ENCODE data around the gene TEX11.
"Not testable (repeated sequence)": the region's sequence is repeated elsewhere in the genome, so short reads cannot be mapped to it uniquely, and the experiment has no call there.

TEX11 gene

GRCh38 chrX:70754169-70754848 lies 154.2 kb downstream of the TEX11 start:
- DNase-seq: no peak

DNA sequence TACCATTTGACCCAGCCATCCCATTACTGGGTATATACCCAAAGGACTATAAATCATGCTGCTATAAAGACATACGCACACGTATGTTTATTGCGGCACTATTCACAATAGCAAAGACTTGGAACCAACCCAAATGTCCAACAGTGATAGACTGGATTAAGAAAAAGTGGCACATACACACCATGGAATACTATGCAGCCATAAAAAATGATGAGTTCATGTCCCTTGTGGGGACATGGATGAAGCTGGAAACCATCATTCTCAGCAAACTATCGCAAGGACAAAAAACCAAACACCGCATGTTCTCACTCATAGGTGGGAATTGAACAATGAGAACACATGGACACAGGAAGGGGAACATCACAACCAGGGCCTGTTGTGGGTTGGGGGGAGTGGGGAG lies 174.7 kb downstream of the TEX11 start:
- not testable (repeated sequence) for DNase-seq

DNA sequence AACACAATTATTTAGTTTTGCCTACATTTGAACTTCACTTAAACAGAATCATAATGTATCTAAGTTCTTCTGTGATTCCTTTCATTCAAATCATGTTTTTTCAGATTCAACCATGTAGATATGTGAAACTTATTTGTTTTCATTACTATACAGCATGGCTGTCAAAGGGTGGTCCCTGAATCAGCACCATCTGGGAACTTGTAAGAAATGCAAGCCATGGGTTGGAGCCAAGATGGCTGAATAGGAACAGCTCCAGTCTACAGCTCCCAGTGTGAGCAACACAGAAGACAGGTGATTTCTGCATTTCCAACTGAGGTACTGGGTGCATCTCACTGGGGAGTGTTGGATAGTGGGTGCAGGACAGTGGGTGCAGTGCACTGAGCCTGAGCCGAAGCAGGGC lies 180.6 kb downstream of the TEX11 start:
- not testable (repeated sequence) for DNase-seq

DNA sequence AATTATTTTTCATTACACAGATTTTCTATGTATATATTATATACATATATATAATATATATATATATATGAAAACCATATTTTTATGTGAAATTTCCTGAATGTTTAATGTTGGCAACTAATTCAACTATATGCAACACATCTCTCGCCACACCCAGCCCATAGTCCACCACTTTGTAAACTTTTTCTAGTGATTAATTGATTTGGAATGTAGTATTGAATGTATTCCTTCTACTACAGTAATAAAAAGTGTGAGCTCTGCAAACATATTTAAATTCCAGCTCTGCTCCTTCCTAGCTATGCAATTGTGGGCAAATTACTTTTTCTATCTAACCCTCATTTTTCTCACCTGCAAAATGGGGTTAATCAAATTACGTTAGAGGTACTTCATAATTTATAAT lies 187.8 kb downstream of the TEX11 start:
- no peak for DNase-seq

DNA sequence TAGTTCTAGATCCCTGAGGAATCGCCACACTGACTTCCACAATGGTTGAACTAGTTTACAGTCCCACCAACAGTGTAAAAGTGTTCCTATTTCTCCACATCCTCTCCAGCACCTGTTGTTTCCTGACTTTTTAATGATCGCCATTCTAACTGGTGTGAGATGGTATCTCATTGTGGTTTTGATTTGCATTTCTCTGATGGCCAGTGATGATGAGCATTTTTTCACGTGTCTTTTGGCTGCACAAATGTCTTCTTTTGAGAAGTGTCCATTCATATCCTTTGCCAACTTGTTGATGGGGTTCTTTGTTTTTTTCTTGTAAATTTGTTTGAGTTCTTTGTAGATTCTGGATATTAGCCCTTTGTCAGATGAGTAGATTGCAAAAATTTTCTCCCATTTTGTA lies 197.2 kb downstream of the TEX11 start:
- DNase-seq: not testable (repeated sequence)

DNA sequence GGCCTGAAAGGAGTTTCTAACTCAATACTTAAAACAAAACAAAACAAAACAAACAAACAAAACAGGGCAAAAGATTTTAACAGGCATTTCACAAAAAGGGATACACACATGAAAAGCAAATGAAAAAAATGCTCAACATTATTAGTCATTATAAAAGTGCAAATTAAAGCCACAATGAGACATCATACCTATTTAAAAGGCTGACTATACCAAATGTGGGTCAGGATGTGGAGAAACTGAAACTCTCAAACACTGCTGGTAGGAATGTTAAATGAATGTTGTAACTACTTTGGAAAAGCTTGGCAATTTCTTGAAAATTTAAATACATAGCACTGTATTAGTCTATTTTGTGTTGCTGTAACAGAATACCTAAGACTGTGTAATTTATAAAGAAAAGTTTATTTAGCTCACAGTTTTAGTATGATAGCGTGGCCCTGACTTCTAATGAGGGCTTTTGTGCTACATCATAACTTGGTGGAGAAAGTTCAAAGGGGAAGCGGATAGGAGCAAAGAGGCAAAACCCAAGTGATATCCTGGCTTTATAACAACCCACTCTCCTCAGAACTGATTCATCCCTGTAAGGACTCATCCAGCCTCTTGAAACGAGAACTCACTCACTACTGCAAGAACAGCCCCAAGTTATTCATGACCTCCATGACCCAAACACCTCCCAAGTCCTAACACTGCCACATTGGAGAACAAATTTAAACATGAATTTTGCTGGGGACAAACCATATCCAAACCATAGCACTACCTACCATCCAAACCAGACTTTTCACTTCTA lies 214.0 kb downstream of the TEX11 start:
- no peak for DNase-seq

- not testable (repeated sequence) for DNase-seq
These were observed 229.1 kb downstream of the TEX11 start for GRCh38 chrX:70679455-70679854.

GRCh38 chrX:70675284-70675683 lies 233.2 kb downstream of the TEX11 start:
- DNase-seq: no peak

GRCh38 chrX:70672326-70672725 lies 236.2 kb downstream of the TEX11 start:
- DNase-seq: no peak

- no peak for DNase-seq
These were observed 239.4 kb downstream of the TEX11 start for GRCh38 chrX:70669120-70669519.

GRCh38 chrX:70664726-70665125 lies 243.8 kb downstream of the TEX11 start:
- DNase-seq: no peak

DNA sequence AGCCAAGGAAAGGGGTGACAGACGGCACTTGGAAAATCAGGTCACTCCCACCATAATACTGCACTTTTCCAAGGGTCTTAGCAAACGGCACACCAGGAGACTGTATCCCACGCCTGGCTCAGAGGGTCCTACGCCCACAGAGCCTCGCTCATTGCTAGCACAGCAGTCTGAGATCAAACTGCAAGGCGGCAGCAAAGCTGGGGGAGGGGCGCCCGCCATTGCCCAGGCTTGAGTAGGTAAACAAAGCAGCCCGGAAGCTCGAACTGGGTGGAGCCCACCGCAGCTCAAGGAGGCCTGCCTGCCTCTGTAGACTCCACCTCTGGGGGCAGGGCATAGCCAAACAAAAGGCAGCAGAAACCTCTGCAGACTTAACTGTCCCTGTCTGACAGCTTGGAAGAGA lies 247.4 kb downstream of the TEX11 start:
- not testable (repeated sequence) for DNase-seq

- not testable (repeated sequence) for DNase-seq
These were observed 251.0 kb downstream of the TEX11 start for GRCh38 chrX:70657546-70657945.

- no peak for DNase-seq
These were observed 252.2 kb downstream of the TEX11 start for GRCh38 chrX:70656304-70656703.

- not testable (repeated sequence) for DNase-seq
These were observed 260.6 kb downstream of the TEX11 start for GRCh38 chrX:70647910-70648309.

GRCh38 chrX:70636218-70636617 lies 272.3 kb downstream of the TEX11 start:
- DNase-seq: no peak

- no peak for DNase-seq
These were observed 272.8 kb downstream of the TEX11 start for GRCh38 chrX:70635669-70636068.

DNA sequence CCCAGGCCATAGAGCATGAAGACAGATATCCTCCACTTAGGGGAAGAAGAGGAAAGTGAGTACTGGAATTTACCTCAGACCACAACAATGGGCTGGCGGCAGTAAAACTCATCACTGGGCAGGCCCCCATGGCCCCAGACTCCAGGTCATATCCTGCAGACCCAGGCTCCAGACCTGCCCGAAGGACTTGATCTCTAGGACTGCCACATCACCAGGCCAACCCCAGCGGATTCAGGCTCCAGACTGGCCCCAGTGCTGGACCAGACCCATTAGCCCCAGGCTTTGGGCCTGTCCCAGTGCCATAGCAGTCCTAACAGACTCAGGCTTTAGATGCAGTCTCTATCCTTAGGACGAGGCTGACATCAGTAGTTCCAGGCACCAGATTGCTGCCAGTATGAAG lies 273.3 kb downstream of the TEX11 start:
- no peak for DNase-seq

- DNase-seq: no peak
These were observed 286.8 kb downstream of the TEX11 start for GRCh38 chrX:70621743-70622142.

- DNase-seq: no peak
These were observed 290.0 kb downstream of the TEX11 start for GRCh38 chrX:70618467-70618866.

GRCh38 chrX:70613295-70613694 lies 295.2 kb downstream of the TEX11 start:
- DNase-seq: no peak

DNA sequence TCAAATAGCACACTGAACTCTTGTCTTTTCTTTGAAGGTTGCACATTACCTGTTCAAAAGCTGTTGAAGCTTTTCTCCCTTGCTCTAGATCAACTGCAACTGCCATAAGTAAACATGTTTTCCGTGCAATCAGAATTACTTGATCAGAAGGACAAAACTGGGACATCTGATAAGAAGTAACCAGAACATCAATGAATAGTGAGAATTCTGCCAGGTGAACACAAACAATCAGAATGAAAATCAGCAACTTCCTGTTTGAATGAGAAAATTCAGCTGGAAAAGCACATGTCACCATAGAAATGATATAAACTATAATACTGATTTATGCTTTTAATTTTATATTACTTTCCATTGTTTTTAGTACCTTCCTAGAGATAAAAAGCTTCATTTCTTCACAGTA lies 303.2 kb downstream of the TEX11 start:
- DNase-seq: no peak

DNA sequence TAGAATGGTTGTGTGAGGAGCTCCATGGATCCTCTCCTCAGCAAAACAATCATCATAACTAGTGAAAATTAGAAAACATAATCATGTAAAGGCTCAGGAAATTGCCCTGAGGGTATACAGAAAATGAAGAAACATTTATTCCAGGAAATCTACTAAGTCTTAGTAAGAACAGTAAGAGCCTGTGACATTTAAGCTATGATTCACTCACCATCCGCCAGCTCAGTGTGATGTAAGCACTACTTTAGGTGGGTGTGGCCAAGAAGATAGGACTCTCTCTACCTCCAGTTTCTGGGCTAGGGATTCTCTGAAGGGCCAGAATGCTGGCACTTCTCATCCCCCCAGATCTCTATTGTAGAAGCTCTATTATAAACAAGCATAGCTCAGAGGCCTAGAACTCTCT lies 316.4 kb downstream of the TEX11 start:
- no peak for DNase-seq

DNA sequence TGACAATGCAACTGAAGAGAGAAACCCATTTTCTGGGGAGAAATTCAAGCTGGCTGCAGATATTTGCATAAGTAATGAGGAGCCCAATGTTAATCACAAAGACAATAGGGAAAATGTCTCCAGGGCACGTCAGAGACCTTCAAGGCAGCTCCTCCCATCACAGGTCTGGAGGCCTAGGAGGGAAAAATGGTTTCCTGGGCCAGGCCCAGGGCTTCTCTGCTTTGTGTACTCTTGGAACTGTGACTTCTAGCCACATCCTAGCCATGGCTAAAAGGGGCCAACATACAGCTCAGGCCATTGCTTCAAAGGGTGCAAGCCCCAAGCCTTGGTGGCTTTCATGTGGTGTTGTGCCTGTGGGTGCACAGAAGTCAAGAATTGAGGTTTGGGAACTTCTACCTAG lies 321.4 kb downstream of the TEX11 start:
- not testable (repeated sequence) for DNase-seq

DNA sequence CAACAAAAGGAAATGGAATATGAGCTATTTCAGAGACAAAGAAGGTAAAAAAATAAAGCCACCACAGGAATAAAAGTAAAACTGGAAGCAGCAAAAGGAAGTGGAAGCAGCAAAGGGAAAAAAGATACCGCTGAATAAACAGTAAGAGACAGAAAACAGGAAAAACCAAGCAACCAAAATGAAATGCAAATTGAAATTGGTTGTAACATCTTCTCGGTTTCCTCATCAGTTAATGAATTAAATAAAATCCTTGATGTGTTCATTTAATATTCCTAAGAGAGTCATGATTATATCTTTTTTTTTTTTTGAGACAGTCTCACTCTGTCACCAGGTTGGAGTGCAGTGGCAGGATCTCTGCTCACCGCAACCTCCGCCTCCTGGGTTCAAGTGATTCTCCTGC lies 331.1 kb downstream of the TEX11 start:
- DNase-seq: no peak
